DMS153 (cell line): ENCODE measurements around the gene THUMPD3.

ENCODE experiments used
- DNase-seq: peaks from one replicate; lab custom pipeline; 2025; lab: John Stamatoyannopoulos, UW

THUMPD3 gene, protein sequence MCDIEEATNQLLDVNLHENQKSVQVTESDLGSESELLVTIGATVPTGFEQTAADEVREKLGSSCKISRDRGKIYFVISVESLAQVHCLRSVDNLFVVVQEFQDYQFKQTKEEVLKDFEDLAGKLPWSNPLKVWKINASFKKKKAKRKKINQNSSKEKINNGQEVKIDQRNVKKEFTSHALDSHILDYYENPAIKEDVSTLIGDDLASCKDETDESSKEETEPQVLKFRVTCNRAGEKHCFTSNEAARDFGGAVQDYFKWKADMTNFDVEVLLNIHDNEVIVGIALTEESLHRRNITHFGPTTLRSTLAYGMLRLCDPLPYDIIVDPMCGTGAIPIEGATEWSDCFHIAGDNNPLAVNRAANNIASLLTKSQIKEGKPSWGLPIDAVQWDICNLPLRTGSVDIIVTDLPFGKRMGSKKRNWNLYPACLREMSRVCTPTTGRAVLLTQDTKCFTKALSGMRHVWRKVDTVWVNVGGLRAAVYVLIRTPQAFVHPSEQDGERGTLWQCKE

DNA sequence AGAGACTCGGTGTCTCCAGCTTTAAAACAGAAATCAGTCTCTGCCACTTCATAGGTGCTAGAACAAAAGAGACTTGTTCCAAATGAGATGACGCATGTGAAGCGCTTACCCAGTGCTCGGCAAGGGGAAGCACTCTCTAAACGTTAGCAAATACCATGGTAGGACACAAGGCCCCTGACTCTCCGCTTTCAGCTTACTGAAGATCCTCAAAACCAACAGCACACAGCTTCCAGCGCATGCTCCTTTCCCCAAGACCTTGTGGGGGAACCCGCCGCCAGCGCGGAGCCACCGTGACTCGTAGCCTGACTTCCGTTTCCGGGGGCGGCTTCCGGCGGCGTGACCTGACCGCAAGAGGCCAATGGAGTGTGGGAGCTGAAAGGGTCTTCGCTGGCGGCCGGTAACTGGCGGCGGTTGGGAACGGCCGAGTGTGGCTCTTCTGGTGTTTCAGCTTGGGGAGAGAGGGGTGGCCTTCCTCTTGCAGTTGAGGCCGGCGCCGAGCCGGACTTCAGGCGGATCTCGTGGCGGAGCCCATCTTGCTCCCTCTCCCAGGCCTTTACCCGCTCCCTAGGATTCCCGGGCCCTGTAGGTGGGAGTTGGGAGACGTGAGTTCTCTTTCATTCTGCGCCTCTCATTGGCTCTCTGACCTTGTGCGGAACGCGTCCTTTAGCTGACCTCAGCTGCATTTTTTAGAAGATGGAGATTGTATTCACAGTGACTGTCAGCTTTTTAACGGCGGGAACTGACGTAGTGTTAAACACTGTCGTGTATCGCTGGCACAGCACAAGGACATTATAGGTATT is at the start of gene THUMPD3:
TSS of gene THUMPD3 (plus strand) at position 324 of the 800 bp plus-strand sequence. CDS start 2,015 bp downstream, outside the sequence.
- DNase-seq, result peak; percentile 41

DNA sequence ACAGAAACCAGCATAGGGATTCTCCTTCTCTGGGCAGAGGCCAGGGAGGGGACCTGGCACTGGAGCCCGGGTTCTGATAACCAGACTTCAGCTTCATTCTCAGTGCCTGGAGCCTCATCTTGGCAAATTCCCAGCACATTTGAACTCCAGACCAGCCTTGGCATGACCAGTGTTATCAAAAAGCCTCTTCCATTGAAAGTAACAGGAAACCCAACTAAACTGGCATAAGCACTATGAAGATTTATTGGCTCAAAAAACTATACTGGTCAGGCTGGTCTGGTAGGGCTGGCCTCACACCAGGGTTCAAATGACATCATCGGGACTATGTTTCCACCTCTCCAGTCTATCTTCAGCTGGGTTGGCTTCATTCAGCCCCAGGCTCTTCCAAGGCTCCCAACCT is 48.1 kb upstream of the THUMPD3 start:
- DNase-seq, result no peak

GRCh38 chr3:9316881-9317361 is 45.9 kb upstream of the THUMPD3 start:
- no peak for DNase-seq

DNA sequence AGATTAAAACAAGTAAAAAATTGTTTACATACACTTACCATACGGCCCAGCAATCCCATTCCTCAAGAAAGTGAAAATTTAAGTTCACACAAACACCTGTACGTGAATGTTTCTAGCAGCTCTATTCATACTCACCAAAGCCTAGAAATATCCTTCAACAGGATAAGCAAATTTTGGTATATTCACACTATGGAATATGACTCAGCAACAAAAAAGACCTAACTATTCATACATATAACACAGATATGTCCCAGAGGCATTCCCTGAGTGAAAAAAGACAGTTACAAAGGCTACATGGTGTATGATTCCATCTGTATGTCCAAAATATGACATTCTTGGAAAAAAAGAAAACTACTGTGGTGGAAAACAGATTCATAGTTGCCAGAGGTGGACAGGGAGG is 40.1 kb upstream of the THUMPD3 start:
- DNase-seq, result no peak

- DNase-seq, result no peak
Measured at GRCh38 chr3:9324944-9325343, 37.9 kb upstream of the THUMPD3 start.

DNA sequence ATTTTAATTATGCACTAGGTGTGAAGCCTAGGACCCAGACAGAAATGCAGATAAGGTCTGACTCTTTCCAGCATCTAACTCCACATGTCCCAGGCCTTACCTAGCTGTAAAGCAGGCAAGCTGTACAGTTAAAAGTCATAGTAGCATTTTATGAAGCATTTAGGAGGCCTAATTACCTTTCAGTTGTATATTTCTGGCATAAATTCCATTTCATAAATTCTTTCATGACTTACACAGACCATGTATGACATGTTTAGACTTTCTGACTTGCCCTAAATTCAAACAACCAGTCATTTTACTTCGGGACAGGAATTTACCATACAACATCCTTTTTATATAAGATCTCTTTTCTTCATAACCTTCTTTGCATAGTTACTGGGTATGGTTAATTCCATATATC is 35.3 kb upstream of the THUMPD3 start:
- no peak for DNase-seq

DNA sequence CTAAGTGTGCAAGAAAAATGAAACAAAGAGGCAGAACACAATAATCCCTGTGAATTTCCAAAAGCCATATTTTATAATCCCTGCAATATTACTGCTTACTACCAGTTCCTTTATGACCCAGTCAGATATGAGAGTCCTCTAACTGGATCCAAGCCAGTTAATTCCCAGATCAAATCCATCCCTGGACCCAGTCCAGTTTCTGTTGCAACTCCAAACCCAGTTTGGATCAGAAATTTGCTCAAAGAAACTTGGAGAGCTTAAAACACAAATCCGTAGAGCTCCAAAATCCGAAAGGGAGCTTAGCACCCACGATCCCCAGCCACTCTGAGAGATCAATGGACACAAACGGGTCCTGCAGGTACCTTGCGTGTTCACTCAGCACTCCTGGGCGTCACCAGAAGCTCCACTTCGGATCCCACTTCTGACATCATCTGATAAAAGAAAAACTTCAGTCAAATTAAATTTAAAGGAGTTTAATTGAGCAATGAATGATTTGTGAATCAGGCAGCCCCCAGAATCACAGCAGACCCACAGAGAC is 32.6 kb upstream of the THUMPD3 start:
- no peak for DNase-seq

DNA sequence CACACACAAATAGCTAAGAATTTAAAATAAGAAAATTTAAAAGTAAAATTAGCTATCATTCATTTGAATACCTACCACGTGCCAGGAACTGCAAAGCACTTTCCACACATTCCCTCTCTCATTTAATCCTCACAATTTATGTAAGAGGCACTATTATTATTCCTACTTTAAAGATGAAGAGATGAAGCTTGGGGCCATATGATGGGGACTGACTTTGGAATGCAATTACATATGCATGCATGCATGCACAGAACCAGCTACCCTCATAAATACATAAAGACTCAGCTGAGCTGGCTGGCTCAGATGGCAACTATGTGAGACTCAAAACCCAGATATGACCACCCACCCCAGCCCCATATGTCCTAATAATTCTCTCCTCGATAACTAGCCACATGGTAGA is 31.7 kb upstream of the THUMPD3 start:
- no peak for DNase-seq

- DNase-seq, result no peak
Measured at GRCh38 chr3:9332250-9333030, 30.4 kb upstream of the THUMPD3 start.

- DNase-seq, result no peak
Measured at GRCh38 chr3:9339761-9340471, 22.9 kb upstream of the THUMPD3 start.

- DNase-seq, result no peak
Measured at GRCh38 chr3:9340472-9340902, 22.4 kb upstream of the THUMPD3 start.

- DNase-seq, result no peak
Measured at GRCh38 chr3:9342696-9343095, 20.2 kb upstream of the THUMPD3 start.

DNA sequence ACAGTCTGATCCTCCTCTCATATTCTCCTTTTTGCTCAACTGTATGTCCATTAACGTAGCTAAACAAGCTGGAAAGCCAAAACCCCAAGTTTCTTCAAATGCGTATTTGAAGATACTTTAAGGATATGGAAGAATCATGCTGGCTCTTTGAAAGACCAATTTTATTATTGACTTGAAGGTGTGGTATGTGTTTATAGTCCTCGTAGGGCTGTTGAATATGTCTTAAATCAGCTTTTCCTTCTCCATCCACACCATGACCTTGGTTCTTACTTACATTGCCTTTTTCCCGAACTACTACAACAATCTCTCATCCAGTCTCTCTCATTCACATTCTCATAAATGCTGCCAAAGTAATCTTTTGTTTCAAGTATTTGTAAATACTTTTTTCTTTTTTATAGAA is 19.7 kb upstream of the THUMPD3 start:
- no peak for DNase-seq

DNA sequence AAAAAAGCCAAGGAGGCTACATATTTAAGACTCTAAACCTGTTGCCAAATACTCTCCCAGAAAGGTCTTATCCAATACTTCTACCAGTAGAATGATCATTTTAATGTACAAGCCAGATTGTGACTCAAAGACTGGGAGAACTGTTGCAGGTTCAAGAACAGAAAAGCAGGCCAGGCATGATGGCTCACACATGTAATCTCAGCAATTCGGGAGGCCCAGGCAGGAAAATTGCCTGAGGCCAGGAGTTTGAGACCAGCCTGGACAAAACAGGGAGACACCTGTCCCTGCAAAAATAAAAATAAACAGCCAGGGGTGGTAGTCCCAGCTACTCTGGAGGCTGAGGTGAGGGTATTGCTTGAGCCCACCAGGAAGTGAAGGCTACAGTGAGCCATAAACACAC is 17.8 kb upstream of the THUMPD3 start:
- DNase-seq, result no peak

DNA sequence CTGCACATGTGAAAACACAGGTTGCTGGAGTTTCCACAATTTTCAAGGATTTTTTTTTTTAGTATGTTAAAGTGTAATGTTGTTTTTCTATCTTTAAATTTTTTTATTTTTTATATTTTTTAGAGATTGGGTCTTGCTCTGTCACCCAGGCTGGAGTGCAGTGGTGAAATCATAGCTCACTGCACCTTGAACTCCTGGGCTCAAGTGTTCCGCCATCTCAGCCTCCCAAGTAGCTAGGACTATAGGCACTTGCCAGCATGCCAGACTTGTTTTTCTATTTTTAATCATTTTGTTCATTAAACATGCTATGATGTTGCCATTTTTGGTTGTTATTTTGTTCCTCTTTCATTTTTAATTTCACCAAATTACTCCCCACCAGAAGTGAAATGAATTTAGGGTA is 16.7 kb upstream of the THUMPD3 start:
- no peak for DNase-seq

DNA sequence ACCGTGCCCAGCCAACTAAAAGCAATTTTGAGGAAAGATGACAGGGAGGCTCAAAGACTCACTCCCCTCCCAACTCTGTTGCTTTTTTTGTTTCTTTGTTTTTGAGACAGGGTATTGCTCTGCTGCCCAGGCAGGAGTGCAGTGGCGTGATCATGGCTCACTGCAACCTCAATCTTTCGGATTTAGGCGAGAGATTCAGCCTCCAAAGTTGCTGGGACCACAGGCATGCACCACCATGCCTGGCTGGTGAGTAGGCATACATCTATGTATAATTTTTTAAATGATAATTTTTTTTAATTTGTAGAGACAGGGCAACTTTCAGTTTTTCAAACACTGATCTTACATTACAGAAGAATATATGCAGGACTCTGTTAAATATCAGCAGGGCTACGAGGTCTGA is 15.8 kb upstream of the THUMPD3 start:
- no peak for DNase-seq

DNA sequence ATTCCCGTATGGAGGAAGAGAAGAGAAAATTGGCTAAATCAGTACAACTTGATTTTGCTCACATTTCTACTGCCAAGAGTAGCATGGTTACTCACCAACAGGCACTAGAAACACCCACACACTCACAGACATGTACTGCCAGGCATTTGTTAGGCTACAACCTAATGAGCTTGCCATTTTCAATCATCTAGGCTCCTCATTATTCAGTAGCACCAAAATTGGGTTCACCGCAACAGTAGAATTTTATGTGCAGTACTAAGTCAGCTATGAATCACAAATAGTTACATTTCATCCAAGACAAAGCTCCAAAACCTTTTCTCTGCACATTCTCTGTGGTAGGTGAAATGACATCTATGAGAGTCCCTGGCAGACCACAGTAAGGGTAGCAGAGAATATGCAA is 15.0 kb upstream of the THUMPD3 start:
- DNase-seq, result no peak

GRCh38 chr3:9349321-9350117 is 13.3 kb upstream of the THUMPD3 start:
- no peak for DNase-seq

- no peak for DNase-seq
Measured at GRCh38 chr3:9351709-9352126, 11.1 kb upstream of the THUMPD3 start.
